HEK293 (cell line): ENCODE data around the gene NLRP1.

Experiments
- CTCF ChIA-PET: fragments of 350-600 bp; formaldehyde crosslinking; extraction: SDS; loops from one replicate; lab custom pipeline; 2021; ENCODE audit warnings: antibody characterized with exemption; lab: Yijun Ruan, JAX
- POLR2A ChIA-PET: fragments of 300-600 bp; formaldehyde crosslinking; extraction: SDS; loops from one replicate; lab custom pipeline; 2020; ENCODE audit warnings: antibody characterized with exemption, inconsistent platforms; lab: Yijun Ruan, JAX
- H3K27ac ChIP-seq: fragments of 200-500 bp; sonication (Bioruptor generic); 2 replicates; pipeline ENCODE4 v1.5.1; 2014; ENCODE audit warnings: low read depth, low read length, control low read depth, inconsistent platforms; ENCODE audit errors: extremely low read depth
- H3K36me3 ChIP-seq, 2 experiments: fragments of 200-500 bp in 1 of 2; sonication (Bioruptor generic) in 1 of 2; 1 replicate in 1 of 2; 2 replicates in 1 of 2; pipeline ENCODE4 v1.5.1; 2014 to 2017; ENCODE audit warnings: inconsistent platforms in 2 of 2, low read length in 2 of 2; ENCODE audit not compliant: control insufficient read depth in 2 of 2, insufficient read depth in 1 of 2
- H3K4me1 ChIP-seq: fragments of 200-500 bp; sonication (Bioruptor generic); 2 replicates; pipeline ENCODE4 v1.5.1; 2014; ENCODE audit warnings: mild to moderate bottlenecking, low read length, inconsistent platforms; ENCODE audit not compliant: control insufficient read depth, insufficient read depth
- H3K4me3 ChIP-seq: 2 replicates; pipeline ENCODE4 v1.5.1; 2011; ENCODE audit warnings: low read depth, mild to moderate bottlenecking, control low read depth, low read length, moderate library complexity
- H3K9me3 ChIP-seq: fragments of 200-500 bp; sonication (Bioruptor generic); 2 replicates; pipeline ENCODE4 v1.5.1; 2014; ENCODE audit warnings: low read depth, low read length, inconsistent platforms; ENCODE audit not compliant: control insufficient read depth, insufficient read depth
- BCL11B ChIP-seq: fragments of 450-650 bp; formaldehyde crosslinking; IDR thresholded peaks from 2 replicates; pipeline ENCODE4 v1.5.1; 2016; ENCODE audit warnings: low read depth, missing biosample characterization, missing genetic modification characterization
- BCL6B ChIP-seq: fragments of 450-650 bp; formaldehyde crosslinking; IDR thresholded peaks from 2 replicates; pipeline ENCODE4 v1.5.1; 2017; ENCODE audit warnings: missing biosample characterization, missing genetic modification characterization
- MYNN ChIP-seq: fragments of 450-650 bp; formaldehyde crosslinking; IDR thresholded peaks from 2 replicates; pipeline ENCODE4 v1.5.1; 2016; ENCODE audit warnings: missing biosample characterization, missing genetic modification characterization, borderline replicate concordance
- TSHZ1 ChIP-seq: fragments of 450-650 bp; formaldehyde crosslinking; IDR thresholded peaks from 2 replicates; pipeline ENCODE4 v1.5.1; 2016; ENCODE audit warnings: missing biosample characterization, missing genetic modification characterization, borderline replicate concordance
- ZBTB1 ChIP-seq: fragments of 450-650 bp; formaldehyde crosslinking; IDR thresholded peaks from 2 replicates; pipeline ENCODE4 v1.5.1; 2016; ENCODE audit warnings: missing biosample characterization, missing genetic modification characterization
- ZBTB44 ChIP-seq: fragments of 450-650 bp; IDR thresholded peaks from 2 replicates; pipeline ENCODE4 v1.5.1; 2018; ENCODE audit warnings: missing biosample characterization, mild to moderate bottlenecking, missing genetic modification characterization
- ZFP41 ChIP-seq: fragments of 450-650 bp; formaldehyde crosslinking; IDR thresholded peaks from 2 replicates; pipeline ENCODE4 v1.5.1; 2016; ENCODE audit warnings: missing biosample characterization, missing genetic modification characterization, borderline replicate concordance
- ZIC2 ChIP-seq: fragments of 450-650 bp; formaldehyde crosslinking; IDR thresholded peaks from 2 replicates; pipeline ENCODE4 v1.5.1; 2016; ENCODE audit warnings: missing biosample characterization, missing genetic modification characterization
- ZNF114 ChIP-seq: fragments of 450-650 bp; formaldehyde crosslinking; IDR thresholded peaks from 2 replicates; pipeline ENCODE4 v1.5.0; 2017; ENCODE audit warnings: missing biosample characterization, missing genetic modification characterization
- ZNF148 ChIP-seq: fragments of 450-650 bp; formaldehyde crosslinking; IDR thresholded peaks from 2 replicates; pipeline ENCODE4 v1.5.0; 2017; ENCODE audit warnings: missing biosample characterization, missing genetic modification characterization, borderline replicate concordance
- ZNF16 ChIP-seq: fragments of 450-650 bp; formaldehyde crosslinking; IDR thresholded peaks from 2 replicates; pipeline ENCODE4 v1.5.1; 2016; ENCODE audit warnings: low read depth, missing biosample characterization, missing genetic modification characterization
- ZNF184 ChIP-seq: fragments of 450-650 bp; IDR thresholded peaks from 2 replicates; pipeline ENCODE4 v1.5.1; 2018; ENCODE audit warnings: missing biosample characterization, mild to moderate bottlenecking, missing genetic modification characterization
- ZNF19 ChIP-seq: fragments of 450-650 bp; formaldehyde crosslinking; IDR thresholded peaks from 2 replicates; pipeline ENCODE4; 2016; ENCODE audit warnings: missing biosample characterization, missing genetic modification characterization, low read depth
- ZNF248 ChIP-seq: fragments of 450-650 bp; formaldehyde crosslinking; IDR thresholded peaks from 2 replicates; pipeline ENCODE4 v1.5.1; 2017; ENCODE audit warnings: missing biosample characterization, missing genetic modification characterization
- ZNF266 ChIP-seq: fragments of 450-650 bp; formaldehyde crosslinking; IDR thresholded peaks from 2 replicates; pipeline ENCODE4 v1.5.1; 2016; ENCODE audit warnings: missing biosample characterization, missing genetic modification characterization, low read depth
- ZNF311 ChIP-seq: fragments of 450-650 bp; formaldehyde crosslinking; IDR thresholded peaks from 2 replicates; pipeline ENCODE4 v1.5.1; 2017; ENCODE audit warnings: missing biosample characterization, missing genetic modification characterization, borderline replicate concordance
- ZNF404 ChIP-seq: fragments of 450-650 bp; formaldehyde crosslinking; IDR thresholded peaks from 2 replicates; pipeline ENCODE4 v1.5.1; 2017; ENCODE audit warnings: missing biosample characterization, missing genetic modification characterization
- ZNF558 ChIP-seq: fragments of 450-650 bp; formaldehyde crosslinking; IDR thresholded peaks from 2 replicates; pipeline ENCODE4 v1.5.1; 2016; ENCODE audit warnings: missing biosample characterization, missing genetic modification characterization
- ZNF585B ChIP-seq: fragments of 450-650 bp; formaldehyde crosslinking; IDR thresholded peaks from 2 replicates; pipeline ENCODE4 v1.5.1; 2016; ENCODE audit warnings: missing biosample characterization, missing genetic modification characterization
- ZNF623 ChIP-seq: fragments of 450-650 bp; formaldehyde crosslinking; IDR thresholded peaks from 2 replicates; pipeline ENCODE4 v1.5.1; 2016; ENCODE audit warnings: missing biosample characterization, missing genetic modification characterization
- ZNF701 ChIP-seq: fragments of 450-650 bp; formaldehyde crosslinking; IDR thresholded peaks from 2 replicates; pipeline ENCODE4 v1.5.1; 2016; ENCODE audit warnings: missing biosample characterization, missing genetic modification characterization
- ZNF704 ChIP-seq: fragments of 450-650 bp; formaldehyde crosslinking; IDR thresholded peaks from 2 replicates; pipeline ENCODE4 v1.5.1; 2016; ENCODE audit warnings: missing biosample characterization, missing genetic modification characterization
- ZNF776 ChIP-seq: fragments of 450-650 bp; formaldehyde crosslinking; IDR thresholded peaks from 2 replicates; pipeline ENCODE4 v1.5.0; 2017; ENCODE audit warnings: missing biosample characterization, missing genetic modification characterization, borderline replicate concordance
- ZNF777 ChIP-seq: fragments of 450-650 bp; formaldehyde crosslinking; IDR thresholded peaks from 2 replicates; pipeline ENCODE4 v1.5.1; 2017; ENCODE audit warnings: missing biosample characterization, missing genetic modification characterization, borderline replicate concordance
- ZNF843 ChIP-seq: fragments of 450-650 bp; formaldehyde crosslinking; IDR thresholded peaks from 2 replicates; pipeline ENCODE4 v1.5.1; 2016; ENCODE audit warnings: missing biosample characterization, missing genetic modification characterization
- ZSCAN5A ChIP-seq: fragments of 450-650 bp; formaldehyde crosslinking; IDR thresholded peaks from 2 replicates; pipeline ENCODE4 v1.5.1; 2016; ENCODE audit warnings: missing biosample characterization, missing genetic modification characterization

The NLRP1 gene

GRCh38 chr17:5545051-5545987, 39.0 kb downstream of the NLRP1 start (continued):
- TF ChIP-seq ZBTB44 (no peak), ZNF404 (tag by site-specific recombination) (no peak), ZNF701 (tag by site-specific recombination) (no peak), BCL6B (no peak), ZFP41 (tag by site-specific recombination) (no peak), TSHZ1 (no peak), ZIC2 (tag by site-specific recombination) (0 out of 2 replicates have a peak, but pooled peaks have one; percentile 16), ZNF114 (0 out of 2 replicates have a peak, but pooled peaks have one; percentile 88), ZNF311 (tag by site-specific recombination) (peak; percentile 94; the same call in 1 of the 2 replicates), MYNN (no peak), ZNF843 (tag by site-specific recombination) (no peak), ZNF248 (tag by site-specific recombination) (0 out of 2 replicates have a peak, but pooled peaks have one; percentile 49), ZNF623 (tag by site-specific recombination) (no peak), ZNF558 (no peak), ZNF585B (tag by site-specific recombination) (no peak), ZSCAN5A (tag by site-specific recombination) (no peak), ZNF16 (tag by site-specific recombination) (no peak), ZNF777 (tag by site-specific recombination) (no peak)

GRCh38 chr17:5544115-5544514, 40.2 kb downstream of the NLRP1 start:
- CTCF ChIA-PET = interaction anchor here (0.9 kb wide), 1 partner anchor 15 kb away, joined by 3 read pairs; no protein-coding TSS in a partner anchor
- no peak for TF ChIP-seq ZNF148 (tag by site-specific recombination)
- TF ChIP-seq ZNF704 = no peak
- TF ChIP-seq BCL11B (tag by site-specific recombination) = no peak
- no peak for TF ChIP-seq ZNF776 (tag by site-specific recombination)
- TF ChIP-seq ZNF266 = no peak
- no peak for TF ChIP-seq ZNF184 (tag by site-specific recombination)
- TF ChIP-seq ZBTB1 (tag by site-specific recombination) = no peak
- no peak for TF ChIP-seq ZNF19

More at GRCh38 chr17:5544115-5544514, 40.2 kb downstream of the NLRP1 start:
- POLR2A ChIA-PET = no interaction called here
- Histone ChIP-seq H3K4me1 (no peaks in the 10 kb centered on the region), H3K9me3 (no peaks in the 10 kb centered on the region), H3K4me3 (no peak overlapping the region), H3K36me3 (no peaks in the 10 kb centered on the region), H3K27ac (no peak overlapping the region)
